GM23248 (cell line): Measurements from ENCODE around the gene CHST11. TPM values are rescaled to one million over a fixed set of nuclear protein-coding genes. Genes with fewer than 3 reads are reported as not detected.

Experiments used
- DNase-seq: peaks from one replicate; pipeline ENCODE4 v3.0.0-alpha.2; 2015
- H2AFZ ChIP-seq: fragments of 200-600 bp; sonication (generic); 2 replicates; pipeline ENCODE4 v1.6.1; 2016; ENCODE audit warnings: antibody characterized with exemption
- H3F3A ChIP-seq: fragments of 200-600 bp; sonication (generic); 2 replicates; pipeline ENCODE4 v1.6.1; 2016; ENCODE audit warnings: mild to moderate bottlenecking, antibody characterized with exemption, mixed run types; ENCODE audit not compliant: insufficient read depth
- H3K27ac ChIP-seq: fragments of 200-600 bp; sonication (generic); 2 replicates; pipeline ENCODE4 v1.5.1; 2016; ENCODE audit warnings: mild to moderate bottlenecking
- H3K27me3 ChIP-seq: fragments of 200-600 bp; sonication (generic); replicated peaks from 2 replicates; pipeline ENCODE4 v1.6.1; 2016; ENCODE audit warnings: mild to moderate bottlenecking; ENCODE audit not compliant: insufficient read depth
- H3K36me3 ChIP-seq: fragments of 200-600 bp; sonication (generic); 2 replicates; pipeline ENCODE4 v1.6.1; 2016; ENCODE audit warnings: low read depth, mild to moderate bottlenecking
- H3K4me1 ChIP-seq: fragments of 200-600 bp; sonication (generic); 2 replicates; pipeline ENCODE4 v1.6.1; 2016; ENCODE audit warnings: mild to moderate bottlenecking; ENCODE audit not compliant: insufficient read depth
- H3K4me2 ChIP-seq: fragments of 200-600 bp; sonication (generic); one replicate; pipeline ENCODE4 v1.6.1; 2016; ENCODE audit warnings: mild to moderate bottlenecking; ENCODE audit not compliant: unreplicated experiment
- H3K4me3 ChIP-seq: fragments of 200-600 bp; sonication (generic); 2 replicates; pipeline ENCODE4 v1.5.1; 2016; ENCODE audit warnings: mild to moderate bottlenecking
- H3K79me2 ChIP-seq: fragments of 200-600 bp; sonication (generic); 2 replicates; pipeline ENCODE4 v1.6.1; 2016; ENCODE audit warnings: mild to moderate bottlenecking; ENCODE audit not compliant: insufficient read depth
- H3K9ac ChIP-seq: fragments of 200-600 bp; sonication (generic); 2 replicates; pipeline ENCODE4 v1.6.1; 2016; ENCODE audit warnings: mild to moderate bottlenecking
- H3K9me2 ChIP-seq: fragments of 200-600 bp; sonication (generic); 2 replicates; pipeline ENCODE4 v1.6.1; 2016; ENCODE audit warnings: mixed run types, mild to moderate bottlenecking, moderate library complexity; ENCODE audit not compliant: insufficient read depth
- H3K9me3 ChIP-seq: fragments of 200-600 bp; sonication (generic); one replicate; pipeline ENCODE4 v1.6.1; 2017; ENCODE audit warnings: low read depth
- H4K20me1 ChIP-seq: fragments of 200-600 bp; sonication (generic); 2 replicates; pipeline ENCODE4 v1.6.0; 2016; ENCODE audit not compliant: insufficient read depth
- EZH2 ChIP-seq: fragments of 200-600 bp; sonication (generic); IDR thresholded peaks from 2 replicates; pipeline ENCODE4 v1.6.1; 2018; ENCODE audit warnings: antibody characterized with exemption, mild to moderate bottlenecking; ENCODE audit not compliant: insufficient read depth, poor library complexity, severe bottlenecking
- EZH2phosphoT487 ChIP-seq: fragments of 200-600 bp; sonication (generic); IDR thresholded peaks from 2 replicates; pipeline ENCODE4 v1.6.1; 2018; ENCODE audit warnings: antibody characterized with exemption, moderate library complexity, mild to moderate bottlenecking, low read depth; ENCODE audit not compliant: insufficient read depth
- WGBS, 2 experiments: methylation state at CpG; one replicate each; pipeline ENCODE4 v1.1.6; 2015 to 2017; ENCODE audit warnings: low lambda C conversion rate in 2 of 2, low coverage in 1 of 2; ENCODE audit errors: missing lambda C conversion rate in 2 of 2; 5-methylcytosine and 5-hydroxymethylcytosine counted together
- in situ Hi-C: fragments of 300-500 bp; cut with MboI; formaldehyde crosslinking; loops from 2 replicates; pipeline ENCODE4 v1.15.0; 2020
- polyA plus RNA-seq: library from polyadenylated mRNA; unstranded; fragments of >200 nt; fragmentation: Nextera tagmentation; extraction: Ambion mirVana; gene quantifications from 2 replicates; pipeline ENCODE4 v1.2.1, GENCODE V29; 2016
- total RNA-seq: library from RNA; depleted of rRNA; stranded (reverse); fragments of >200 nt; shearing (Covaris generic); gene quantifications from 2 replicates; pipeline ENCODE4 v1.2.3, GENCODE V29; 2014

Gene CHST11
- total and polyA plus RNA-seq, 2 experiments from 2014 or later = 3.7 to 5.4 TPM

GRCh38 chr12:104415342-104415980 lies 41.3 kb upstream of the CHST11 start:
- 88 to 93% methylated on average over 9 of the region's 9 CpGs for WGBS, 2 experiments
- H3K79me2 ChIP-seq = no peaks in the 10 kb centered on the region
- H3K36me3 ChIP-seq = no peaks in the 10 kb centered on the region
- peaks cover 51% of the 10 kb centered on the region for H3K27me3 ChIP-seq
- H3K4me3 ChIP-seq = no peak overlapping the region
- H3K27ac ChIP-seq = no peak overlapping the region
- no peaks in the 10 kb centered on the region for H3K9me3 ChIP-seq
- H3K4me2 ChIP-seq = no peak overlapping the region
- no peak for DNase-seq
- H4K20me1 ChIP-seq = no peaks in the 10 kb centered on the region
- in situ Hi-C loops = no loop called here
- no peaks in the 10 kb centered on the region for H3F3A ChIP-seq
- no peak overlapping the region for H3K9ac ChIP-seq
- H2AFZ ChIP-seq = no peak overlapping the region
- no peak for TF ChIP-seq EZH2phosphoT487
- no peak for TF ChIP-seq EZH2
- H3K4me1 ChIP-seq = no peaks in the 10 kb centered on the region
- H3K9me2 ChIP-seq = no peaks in the 10 kb centered on the region

DNA sequence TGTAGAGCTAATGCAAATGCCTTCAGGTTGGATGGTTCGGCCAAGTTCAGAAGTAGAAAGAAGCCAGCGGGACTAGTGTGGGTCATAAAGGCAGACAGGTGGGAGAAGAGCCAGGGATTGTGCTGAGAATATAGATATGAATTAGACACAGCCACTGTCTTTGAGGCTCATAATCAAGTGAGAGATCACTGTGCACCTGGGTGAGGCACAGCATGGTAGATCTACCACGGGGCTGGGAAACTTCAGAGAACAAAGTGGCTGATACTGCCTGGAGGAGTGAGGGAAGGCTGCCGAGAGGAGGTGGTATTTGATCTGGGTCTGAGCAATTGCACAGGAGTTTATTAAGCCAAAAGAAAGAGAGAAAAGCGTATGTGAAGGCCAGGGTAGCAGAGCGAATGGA lies 40.6 kb upstream of the CHST11 start:
- 73 to 75% methylated on average over 6 of the region's 6 CpGs for WGBS, 2 experiments
- Histone ChIP-seq H3K4me2 (no peak overlapping the region), H3K9me2 (no peaks in the 10 kb centered on the region), H3K79me2 (no peaks in the 10 kb centered on the region), H3K27me3 (peaks cover 56% of the 10 kb centered on the region), H3K9ac (no peak overlapping the region), H3F3A (no peaks in the 10 kb centered on the region), H3K4me3 (no peak overlapping the region), H3K9me3 (no peaks in the 10 kb centered on the region), H3K36me3 (no peaks in the 10 kb centered on the region), H2AFZ (no peak overlapping the region), H4K20me1 (no peaks in the 10 kb centered on the region), H3K4me1 (no peaks in the 10 kb centered on the region), H3K27ac (no peak overlapping the region)
- in situ Hi-C loops = no loop called here
- TF ChIP-seq EZH2phosphoT487 (no peak), EZH2 (no peak)
- DNase-seq = no peak

DNA sequence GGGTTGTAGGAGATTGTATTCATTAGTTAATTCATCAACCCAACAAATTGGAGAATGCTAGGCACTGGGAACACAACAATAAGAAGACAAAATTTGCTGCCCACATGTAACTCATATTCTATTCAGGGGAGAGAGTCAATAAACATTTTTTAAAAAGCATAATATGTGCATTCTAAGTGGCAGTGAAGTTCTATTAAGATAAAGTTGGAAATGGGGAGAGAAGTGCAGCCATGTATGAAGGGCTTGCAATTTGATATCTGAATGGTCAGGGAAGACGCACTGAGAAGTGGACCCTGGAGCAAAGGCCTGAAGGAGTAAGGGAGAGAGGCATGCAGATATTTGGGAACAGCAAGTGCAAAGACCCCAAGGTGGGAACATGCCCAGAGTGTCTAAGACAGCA lies 40.2 kb upstream of the CHST11 start:
- H3K9ac ChIP-seq = no peak overlapping the region
- in situ Hi-C loops = no loop called here
- H3F3A ChIP-seq = no peaks in the 10 kb centered on the region
- no peak overlapping the region for H3K4me2 ChIP-seq
- no peaks in the 10 kb centered on the region for H3K36me3 ChIP-seq
- H3K9me2 ChIP-seq = no peaks in the 10 kb centered on the region
- peaks cover 60% of the 10 kb centered on the region for H3K27me3 ChIP-seq
- no peak for DNase-seq
- no peaks in the 10 kb centered on the region for H3K79me2 ChIP-seq
- H2AFZ ChIP-seq = no peak overlapping the region
- no peaks in the 10 kb centered on the region for H4K20me1 ChIP-seq
- no peaks in the 10 kb centered on the region for H3K4me1 ChIP-seq
- no peak overlapping the region for H3K27ac ChIP-seq
- H3K9me3 ChIP-seq = no peaks in the 10 kb centered on the region
- 33 to 35% methylated on average over 1 of the region's 1 CpG for WGBS, 2 experiments
- TF ChIP-seq EZH2phosphoT487 (no peak), EZH2 (no peak)
- H3K4me3 ChIP-seq = no peak overlapping the region

GRCh38 chr12:104419717-104420116 lies 37.0 kb upstream of the CHST11 start:
- in situ Hi-C loops = no loop called here
- WGBS, 2 experiments = 68 to 69% methylated on average over 2 of the region's 2 CpGs

DNA sequence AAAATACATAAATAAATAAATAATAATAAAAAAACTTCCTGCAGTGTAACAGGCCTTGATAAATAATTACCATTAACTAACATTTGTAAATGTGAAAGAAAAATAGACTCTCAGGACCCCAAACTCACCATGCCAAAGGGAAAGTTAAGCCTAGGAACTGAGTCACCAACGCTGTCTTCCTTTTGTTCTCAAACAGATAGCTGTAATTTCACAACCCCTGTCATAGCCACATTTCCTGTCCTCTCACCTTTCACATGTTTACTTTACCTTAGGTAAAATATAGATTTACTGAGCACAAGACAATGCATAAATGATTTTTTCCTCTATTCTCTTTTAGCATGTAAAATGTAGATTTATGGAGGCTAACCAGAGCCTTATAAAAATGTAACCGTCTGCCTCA lies 35.9 kb upstream of the CHST11 start:
- Histone ChIP-seq H3K4me1 (no peaks in the 10 kb centered on the region), H3K4me2 (no peak overlapping the region), H2AFZ (no peak overlapping the region), H3F3A (no peaks in the 10 kb centered on the region), H3K79me2 (no peaks in the 10 kb centered on the region), H3K27me3 (peaks cover 83% of the 10 kb centered on the region), H3K27ac (no peak overlapping the region), H4K20me1 (no peaks in the 10 kb centered on the region), H3K9ac (no peak overlapping the region), H3K9me2 (no peaks in the 10 kb centered on the region), H3K4me3 (no peak overlapping the region), H3K9me3 (no peaks in the 10 kb centered on the region), H3K36me3 (no peaks in the 10 kb centered on the region)
- no peak for DNase-seq
- WGBS, 2 experiments = 68 to 73% methylated on average over 2 of the region's 2 CpGs
- in situ Hi-C loops = no loop called here
- TF ChIP-seq EZH2phosphoT487 (no peak), EZH2 (no peak)

More at GRCh38 chr12:104419717-104420116, 37.0 kb upstream of the CHST11 start:
- no peaks in the 10 kb centered on the region for H3K36me3 ChIP-seq
- no peak overlapping the region for H3K9ac ChIP-seq
- no peaks in the 10 kb centered on the region for H3K9me3 ChIP-seq
- TF ChIP-seq EZH2 = no peak
- TF ChIP-seq EZH2phosphoT487 = no peak
- no peaks in the 10 kb centered on the region for H4K20me1 ChIP-seq
- no peaks in the 10 kb centered on the region for H3K79me2 ChIP-seq
- H3K27ac ChIP-seq = no peak overlapping the region
- no peaks in the 10 kb centered on the region for H3K4me1 ChIP-seq
- peaks cover 80% of the 10 kb centered on the region for H3K27me3 ChIP-seq
- no peak overlapping the region for H3K4me3 ChIP-seq
- no peak overlapping the region for H3K4me2 ChIP-seq
- H3K9me2 ChIP-seq = no peaks in the 10 kb centered on the region
- no peaks in the 10 kb centered on the region for H3F3A ChIP-seq
- no peak overlapping the region for H2AFZ ChIP-seq
- no peak for DNase-seq
